ENCODE data around the gene CELF1. TPM values are rescaled to one million over a fixed set of nuclear protein-coding genes. Genes with fewer than 3 reads are reported as not detected.

Gene CELF1
- total and polyA plus RNA-seq, 2 of the 13 experiments (the other 11 are each of a cell fraction or from before 2014, with no cell fraction given): 69.0 to 80.1 TPM

DNA sequence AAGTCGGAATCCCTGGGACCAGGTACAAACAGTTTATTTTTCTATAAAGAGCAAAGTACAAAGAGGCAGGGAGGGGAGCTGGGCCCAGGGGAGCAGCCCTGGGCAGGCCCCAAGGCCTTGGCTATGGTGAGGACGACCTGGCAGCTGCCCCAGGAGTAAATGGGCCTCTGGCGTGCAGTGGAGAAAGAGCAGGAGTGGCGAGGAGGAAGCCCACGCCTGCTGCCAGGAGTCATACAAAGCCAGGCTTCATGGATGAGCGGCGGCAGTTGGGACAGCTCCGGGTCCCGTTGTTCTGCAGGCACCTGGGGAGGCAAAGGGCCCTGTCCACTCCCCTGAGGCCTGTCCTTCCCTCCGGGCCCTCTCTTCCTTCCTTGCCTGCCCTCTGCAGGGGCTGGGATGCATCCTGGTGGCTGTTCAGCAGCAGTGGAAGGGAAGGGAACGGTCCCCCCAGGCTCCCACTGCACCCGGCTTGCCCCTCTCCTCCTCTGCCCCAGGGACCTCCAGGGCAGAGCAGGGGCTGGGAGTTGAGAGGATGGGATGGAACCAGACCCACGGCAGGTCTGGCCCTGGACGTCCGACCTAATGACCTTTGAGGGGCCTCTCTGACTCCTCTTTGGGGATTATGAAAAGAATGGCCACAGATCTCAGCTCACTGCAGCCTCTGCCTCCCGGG, 115.0 kb downstream of the CELF1 start (continued):
- TF ChIP-seq THRA (CRISPR knock-in tag; IDR thresholded peaks at IDR 0.05; ENCODE audit: borderline replicate concordance) (no peak), RAD21 (CRISPR knock-in tag; IDR thresholded peaks at IDR 0.05) (peak; percentile 55; the same call in 1 of the 2 replicates), KMT2B (CRISPR knock-in tag; IDR thresholded peaks at IDR 0.05) (0 out of 2 replicates have a peak, but pooled peaks have one; percentile 43), ISL2 (CRISPR knock-in tag; IDR thresholded peaks at IDR 0.05) (peak; percentile 47; the same call in 1 of the 2 replicates), ZBTB38 (CRISPR knock-in tag; IDR thresholded peaks at IDR 0.05) (peak; percentile 54; the same call in 1 of the 2 replicates), KDM6A (CRISPR knock-in tag; IDR thresholded peaks at IDR 0.05; ENCODE audit: low read depth) (no peak), HNRNPUL1 (IDR thresholded peaks at IDR 0.05; ENCODE audit: low read depth, low read length) (no peak), AHR (CRISPR knock-in tag; IDR thresholded peaks at IDR 0.05) (peak; percentile 25; the same call in 1 of the 2 replicates), LCORL (IDR thresholded peaks at IDR 0.05) (0 out of 2 replicates have a peak, but pooled peaks have one; percentile 59), LCORL (CRISPR knock-in tag; IDR thresholded peaks at IDR 0.05) (peak; percentile 83), FLYWCH1 (CRISPR knock-in tag; IDR thresholded peaks at IDR 0.05) (no peak), KLF16 (CRISPR knock-in tag; IDR thresholded peaks at IDR 0.05) (peak in 1 of 2 experiments; percentile 71; a peak in 1 of 4 replicates), ARID5B (CRISPR knock-in tag; IDR thresholded peaks at IDR 0.05) (peak; percentile 58; the same call in 1 of the 2 replicates), NR2F2 (IDR thresholded peaks at IDR 0.05; ENCODE audit: borderline replicate concordance, low read depth) (peak; percentile 23; the same call in 1 of the 2 replicates), ZIK1 (CRISPR knock-in tag; IDR thresholded peaks at IDR 0.05; ENCODE audit: borderline replicate concordance, low read depth) (no peak; the same call in 1 of the 2 replicates), NRL (CRISPR knock-in tag; IDR thresholded peaks at IDR 0.05; ENCODE audit: borderline replicate concordance) (0 out of 2 replicates have a peak, but pooled peaks have one; percentile 38), ZNF414 (CRISPR knock-in tag; IDR thresholded peaks at IDR 0.05) (no peak; the same call in 1 of the 2 replicates), KDM3A (CRISPR knock-in tag; IDR thresholded peaks at IDR 0.05; ENCODE audit: low read depth) (peak; percentile 28), ZNF614 (CRISPR knock-in tag; IDR thresholded peaks at IDR 0.05; ENCODE audit: borderline replicate concordance) (0 out of 2 replicates have a peak, but pooled peaks have one; percentile 19), SMARCE1 (IDR thresholded peaks at IDR 0.05; ENCODE audit: borderline replicate concordance) (no peak)
- TF ChIP-seq, protein P1, sequence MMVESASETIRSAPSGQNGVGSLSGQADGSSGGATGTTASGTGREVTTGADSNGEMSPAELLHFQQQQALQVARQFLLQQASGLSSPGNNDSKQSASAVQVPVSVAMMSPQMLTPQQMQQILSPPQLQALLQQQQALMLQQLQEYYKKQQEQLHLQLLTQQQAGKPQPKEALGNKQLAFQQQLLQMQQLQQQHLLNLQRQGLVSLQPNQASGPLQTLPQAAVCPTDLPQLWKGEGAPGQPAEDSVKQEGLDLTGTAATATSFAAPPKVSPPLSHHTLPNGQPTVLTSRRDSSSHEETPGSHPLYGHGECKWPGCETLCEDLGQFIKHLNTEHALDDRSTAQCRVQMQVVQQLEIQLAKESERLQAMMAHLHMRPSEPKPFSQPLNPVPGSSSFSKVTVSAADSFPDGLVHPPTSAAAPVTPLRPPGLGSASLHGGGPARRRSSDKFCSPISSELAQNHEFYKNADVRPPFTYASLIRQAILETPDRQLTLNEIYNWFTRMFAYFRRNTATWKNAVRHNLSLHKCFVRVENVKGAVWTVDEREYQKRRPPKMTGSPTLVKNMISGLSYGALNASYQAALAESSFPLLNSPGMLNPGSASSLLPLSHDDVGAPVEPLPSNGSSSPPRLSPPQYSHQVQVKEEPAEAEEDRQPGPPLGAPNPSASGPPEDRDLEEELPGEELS (CRISPR knock-in tag; IDR thresholded peaks at IDR 0.05): no peak
